GM12864 (cell line): ENCODE results near the gene LCOR.

Experiments used
- DNase-seq: peaks from one replicate; pipeline ENCODE4 v3.0.0-alpha.2; 2011; ENCODE audit warnings: low read depth
- H3K4me3 ChIP-seq: 2 replicates; pipeline ENCODE4 v1.5.1; 2011; ENCODE audit warnings: mild to moderate bottlenecking, low read depth, low read length, control low read depth
- CTCF ChIP-seq: IDR thresholded peaks from 2 replicates; pipeline ENCODE4 v1.5.1; 2011; ENCODE audit warnings: low read depth, mild to moderate bottlenecking, moderate library complexity, low read length, control low read depth, inconsistent platforms; ENCODE audit errors: missing control alignments

LCOR gene

GRCh38 chr10:97000487-97001182, 168.5 kb downstream of the LCOR start:
- DNase-seq, result no peak
- H3K4me3 ChIP-seq, result no peak overlapping the region
- no peak for TF ChIP-seq CTCF

- DNase-seq, result no peak
- no peak for TF ChIP-seq CTCF
- H3K4me3 ChIP-seq, result no peak overlapping the region
Observed at GRCh38 chr10:97001183-97001991, 169.3 kb downstream of the LCOR start.

GRCh38 chr10:97002670-97003069, 170.6 kb downstream of the LCOR start:
- no peak overlapping the region for H3K4me3 ChIP-seq
- TF ChIP-seq CTCF, result no peak
- DNase-seq, result no peak

- no peak for TF ChIP-seq CTCF
- DNase-seq, result no peak
- H3K4me3 ChIP-seq, result no peak overlapping the region
Observed at GRCh38 chr10:97003151-97003803, 171.2 kb downstream of the LCOR start.

GRCh38 chr10:97003804-97004201, 171.7 kb downstream of the LCOR start:
- no peak for TF ChIP-seq CTCF
- no peak for DNase-seq
- H3K4me3 ChIP-seq, result no peak overlapping the region

GRCh38 chr10:97004591-97004990, 172.5 kb downstream of the LCOR start:
- DNase-seq, result no peak
- H3K4me3 ChIP-seq, result no peak overlapping the region
- no peak for TF ChIP-seq CTCF
